Measurements from ENCODE around the gene NCF2. TPM values are rescaled to one million over a fixed set of nuclear protein-coding genes. Genes with fewer than 3 reads are reported as not detected.

NCF2 gene
- total RNA-seq, 2 experiments from 2014 or later, result 6.0 to 9.8 TPM

GRCh38 chr1:183607322-183607980 is 17.2 kb upstream of the NCF2 start:
- H3K4me3 Mint-ChIP-seq, result no peak overlapping the region
- CTCF ChIA-PET, result interaction anchor here (1.3 to 2.1 kb wide), 2 partner anchors 13 to 48 kb away, joined by 3 to 5 read pairs; no protein-coding TSS in a partner anchor
- ATAC-seq (no peak), DNase-seq (no peak)
- peaks cover 20% of the 10 kb centered on the region for H3K27me3 Mint-ChIP-seq
- peaks cover 15% of the 10 kb centered on the region for H3K4me1 Mint-ChIP-seq
- no peaks in the 10 kb centered on the region for H3K9me3 Mint-ChIP-seq (ENCODE audit: low read depth)
- no peak overlapping the region for H3K27ac Mint-ChIP-seq
- H3K36me3 Mint-ChIP-seq, result no peaks in the 10 kb centered on the region

DNA sequence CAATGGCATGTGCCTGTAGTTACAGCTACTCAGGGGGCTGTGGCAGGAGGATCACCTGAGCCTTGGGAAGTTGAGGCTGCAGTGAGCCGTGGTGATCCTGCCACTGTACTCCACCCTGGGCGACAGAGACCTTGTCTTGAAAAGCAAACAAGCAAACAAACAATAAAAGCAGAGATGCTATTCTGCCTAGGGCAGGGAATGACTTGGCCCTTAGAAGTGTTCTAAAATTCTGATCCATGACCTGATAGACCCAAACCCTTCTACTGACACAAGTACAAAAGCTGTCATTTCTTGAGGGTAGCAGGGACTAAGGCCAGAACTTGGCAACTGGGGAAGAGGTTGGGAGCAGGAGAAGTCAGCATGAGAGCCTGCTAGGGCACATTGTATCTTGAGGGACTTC is 15.6 kb upstream of the NCF2 start:
- no peaks in the 10 kb centered on the region for H3K36me3 Mint-ChIP-seq
- H3K27me3 Mint-ChIP-seq, result peaks cover 20% of the 10 kb centered on the region
- no peak overlapping the region for H3K27ac Mint-ChIP-seq
- no peak for ATAC-seq
- DNase-seq, result no peak
- no peak overlapping the region for H3K4me3 Mint-ChIP-seq
- H3K4me1 Mint-ChIP-seq, result peaks cover 15% of the 10 kb centered on the region
- H3K9me3 Mint-ChIP-seq (ENCODE audit: low read depth), result no peaks in the 10 kb centered on the region
- CTCF ChIA-PET, result interaction anchor here (0.5 to 1.3 kb wide), 2 partner anchors 11 to 19 kb away, joined by 3 read pairs; no protein-coding TSS in a partner anchor

DNA sequence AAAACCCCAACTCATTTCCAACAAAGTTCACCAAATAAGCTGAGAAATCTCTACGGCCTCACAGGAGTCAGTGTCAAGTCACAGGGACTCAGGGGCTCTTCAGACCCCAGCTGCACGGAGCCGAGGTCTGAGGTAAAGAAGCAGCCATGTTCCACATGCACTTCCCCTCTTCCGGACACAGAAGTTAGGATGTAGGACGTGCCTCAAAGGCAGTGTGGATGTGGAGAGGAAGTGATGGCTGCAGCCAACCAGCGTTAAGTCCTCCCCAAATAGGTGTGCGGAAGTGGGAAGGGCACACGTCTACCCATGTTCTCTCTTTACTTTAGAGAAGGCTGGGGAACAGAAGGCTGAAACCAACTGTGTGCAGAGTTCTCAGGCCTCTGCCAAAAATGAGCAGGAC is 14.6 kb upstream of the NCF2 start:
- CTCF ChIA-PET, result interaction anchor here (1.6 kb wide), 1 partner anchor 21 kb away, joined by 6 read pairs; no protein-coding TSS in a partner anchor
- Mint-ChIP-seq H3K9me3 (ENCODE audit: low read depth) (no peaks in the 10 kb centered on the region), H3K27ac (no peak overlapping the region), H3K36me3 (peaks cover 1% of the 10 kb centered on the region), H3K4me1 (peaks cover 15% of the 10 kb centered on the region), H3K4me3 (no peak overlapping the region), H3K27me3 (peaks cover 20% of the 10 kb centered on the region)
- DNase-seq (no peak), ATAC-seq (no peak)

GRCh38 chr1:183604038-183604808 is 14.0 kb upstream of the NCF2 start:
- no peak for DNase-seq
- CTCF ChIA-PET, result interaction anchor here (1.6 kb wide), 1 partner anchor 22 kb away, joined by 6 read pairs; no protein-coding TSS in a partner anchor
- ATAC-seq, result no peak
- Mint-ChIP-seq H3K4me3 (no peak overlapping the region), H3K36me3 (peaks cover 1% of the 10 kb centered on the region), H3K27ac (no peak overlapping the region), H3K27me3 (peaks cover 18% of the 10 kb centered on the region), H3K9me3 (ENCODE audit: low read depth) (no peaks in the 10 kb centered on the region), H3K4me1 (peaks cover 15% of the 10 kb centered on the region)

- CTCF ChIA-PET, result interaction anchor here (1.4 kb wide), 1 partner anchor 9 kb away, joined by 5 read pairs; no protein-coding TSS in a partner anchor
- H3K9me3 Mint-ChIP-seq (ENCODE audit: low read depth), result no peaks in the 10 kb centered on the region
- peaks cover 1% of the 10 kb centered on the region for H3K36me3 Mint-ChIP-seq
- H3K4me3 Mint-ChIP-seq, result no peak overlapping the region
- H3K27me3 Mint-ChIP-seq, result peaks cover 18% of the 10 kb centered on the region
- DNase-seq (no peak), ATAC-seq (no peak)
- no peak overlapping the region for H3K27ac Mint-ChIP-seq
- peaks cover 21% of the 10 kb centered on the region for H3K4me1 Mint-ChIP-seq
These were observed 12.3 kb upstream of the NCF2 start for GRCh38 chr1:183602510-183602909.

DNA sequence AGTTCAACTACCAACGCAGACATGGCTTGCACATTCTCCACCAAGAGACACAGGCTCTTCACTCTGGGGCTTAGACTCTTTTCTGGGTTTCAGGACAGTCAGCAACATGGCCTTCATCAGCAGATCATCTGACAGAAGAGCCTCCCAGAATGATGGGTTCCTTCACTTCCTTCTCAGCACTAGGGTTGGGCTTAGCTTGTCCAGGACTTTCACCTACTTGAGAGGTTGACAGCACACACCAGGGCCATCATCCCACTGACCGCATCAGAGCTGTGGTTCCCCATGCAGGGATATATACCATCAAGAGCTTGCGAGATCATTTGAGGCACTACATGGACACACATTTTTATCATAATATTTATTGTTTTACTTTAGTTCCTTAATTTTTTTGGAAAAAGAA is 10.4 kb upstream of the NCF2 start:
- Mint-ChIP-seq H3K4me3 (no peak overlapping the region), H3K9me3 (ENCODE audit: low read depth) (no peaks in the 10 kb centered on the region), H3K4me1 (peaks cover 21% of the 10 kb centered on the region), H3K27me3 (peaks cover 20% of the 10 kb centered on the region), H3K27ac (no peak overlapping the region), H3K36me3 (peaks cover 1% of the 10 kb centered on the region)
- ATAC-seq, result no peak
- CTCF ChIA-PET, result interaction anchor here (1.2 kb wide), 1 partner anchor 10 kb away, joined by 3 read pairs; no protein-coding TSS in a partner anchor
- no peak for DNase-seq

DNA sequence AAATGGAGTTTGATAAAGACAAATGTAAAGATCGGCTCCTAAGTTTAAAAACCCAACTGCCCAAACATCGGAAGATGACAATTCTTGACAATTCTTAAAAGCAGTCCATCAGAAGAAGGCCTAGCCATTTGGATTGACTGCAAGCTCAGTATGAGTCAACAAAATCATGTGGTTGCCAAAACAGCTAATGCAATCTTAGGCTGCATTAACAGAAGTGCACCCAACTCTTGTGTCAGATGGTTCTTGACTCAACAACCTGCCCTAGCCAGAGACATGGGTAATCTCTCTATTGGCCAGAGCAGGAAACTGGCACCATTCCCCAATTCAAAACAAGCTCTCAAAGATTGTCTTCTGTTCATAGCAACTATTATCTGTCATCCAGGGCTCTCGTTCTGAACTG is 9.9 kb upstream of the NCF2 start:
- Mint-ChIP-seq H3K27ac (no peak overlapping the region), H3K9me3 (ENCODE audit: low read depth) (no peaks in the 10 kb centered on the region), H3K27me3 (peaks cover 19% of the 10 kb centered on the region), H3K4me1 (peaks cover 20% of the 10 kb centered on the region), H3K36me3 (peaks cover 1% of the 10 kb centered on the region), H3K4me3 (no peak overlapping the region)
- CTCF ChIA-PET, result interaction anchor here (1.2 kb wide), 1 partner anchor 11 kb away, joined by 3 read pairs; no protein-coding TSS in a partner anchor
- DNase-seq (no peak), ATAC-seq (no peak)

GRCh38 chr1:183598386-183598785 is 8.1 kb upstream of the NCF2 start:
- ATAC-seq, result peak; percentile 68
- CTCF ChIA-PET, result no interaction called here
- H3K27ac Mint-ChIP-seq, result peak overlapping the region; percentile 37
- DNase-seq, result no peak
- H3K4me3 Mint-ChIP-seq, result no peak overlapping the region
- H3K36me3 Mint-ChIP-seq, result peaks cover 1% of the 10 kb centered on the region
- peaks cover 12% of the 10 kb centered on the region for H3K27me3 Mint-ChIP-seq
- peaks cover 10% of the 10 kb centered on the region for H3K4me1 Mint-ChIP-seq
- no peaks in the 10 kb centered on the region for H3K9me3 Mint-ChIP-seq (ENCODE audit: low read depth)

GRCh38 chr1:183597656-183598347 is 7.5 kb upstream of the NCF2 start:
- CTCF ChIA-PET, result no interaction called here
- H3K4me3 Mint-ChIP-seq, result no peak overlapping the region
- no peak overlapping the region for H3K27ac Mint-ChIP-seq
- ATAC-seq, result no peak
- peaks cover 15% of the 10 kb centered on the region for H3K4me1 Mint-ChIP-seq
- H3K27me3 Mint-ChIP-seq, result peaks cover 8% of the 10 kb centered on the region
- H3K9me3 Mint-ChIP-seq (ENCODE audit: low read depth), result no peaks in the 10 kb centered on the region
- no peak for DNase-seq
- peaks cover 1% of the 10 kb centered on the region for H3K36me3 Mint-ChIP-seq

- Mint-ChIP-seq H3K4me3 (no peak overlapping the region), H3K27ac (no peak overlapping the region), H3K4me1 (peaks cover 15% of the 10 kb centered on the region), H3K36me3 (peaks cover 1% of the 10 kb centered on the region), H3K9me3 (ENCODE audit: low read depth) (no peaks in the 10 kb centered on the region), H3K27me3 (peaks cover 8% of the 10 kb centered on the region)
- ATAC-seq (no peak), DNase-seq (no peak)
- CTCF ChIA-PET, result no interaction called here
These were observed 6.2 kb upstream of the NCF2 start for GRCh38 chr1:183596500-183596899.

DNA sequence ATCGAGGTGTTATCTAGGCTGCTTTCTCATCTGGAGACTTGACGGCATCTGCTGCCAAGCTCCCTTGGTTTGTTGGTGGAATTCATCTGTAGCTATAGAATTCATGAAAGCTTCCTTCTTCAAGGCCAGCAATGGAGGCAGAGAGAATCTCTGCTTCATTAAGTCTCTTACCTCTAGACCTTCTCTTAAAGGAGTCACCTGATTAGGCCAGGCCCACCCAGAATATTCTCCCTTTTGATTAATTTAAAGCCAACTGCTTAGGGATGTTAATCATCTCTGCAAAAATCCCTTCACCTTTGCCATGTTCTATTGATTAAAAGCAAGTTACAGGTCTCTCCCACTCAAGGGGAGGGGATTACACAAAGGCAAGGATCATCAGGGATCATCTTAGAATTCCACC is 5.3 kb upstream of the NCF2 start:
- ATAC-seq (no peak), DNase-seq (no peak)
- Mint-ChIP-seq H3K27me3 (peaks cover 8% of the 10 kb centered on the region), H3K9me3 (ENCODE audit: low read depth) (no peaks in the 10 kb centered on the region), H3K27ac (no peak overlapping the region), H3K4me3 (no peak overlapping the region), H3K4me1 (peaks cover 22% of the 10 kb centered on the region), H3K36me3 (no peaks in the 10 kb centered on the region)
- CTCF ChIA-PET, result no interaction called here

GRCh38 chr1:183593356-183593755 is 3.1 kb upstream of the NCF2 start:
- peaks cover 8% of the 10 kb centered on the region for H3K27me3 Mint-ChIP-seq
- peaks cover 39% of the 10 kb centered on the region for H3K4me1 Mint-ChIP-seq
- no peak for DNase-seq
- no peak for ATAC-seq
- H3K4me3 Mint-ChIP-seq, result no peak overlapping the region
- H3K9me3 Mint-ChIP-seq (ENCODE audit: low read depth), result no peaks in the 10 kb centered on the region
- CTCF ChIA-PET, result interaction anchor here (1.2 to 1.7 kb wide), 2 partner anchors 9 to 17 kb away, joined by 3 to 5 read pairs; no protein-coding TSS in a partner anchor
- no peaks in the 10 kb centered on the region for H3K36me3 Mint-ChIP-seq
- H3K27ac Mint-ChIP-seq, result no peak overlapping the region

GRCh38 chr1:183592733-183593132 is 2.5 kb upstream of the NCF2 start:
- H3K4me1 Mint-ChIP-seq, result peaks cover 39% of the 10 kb centered on the region

More at GRCh38 chr1:183592733-183593132, 2.5 kb upstream of the NCF2 start:
- H3K27ac Mint-ChIP-seq, result no peak overlapping the region
- CTCF ChIA-PET, result interaction anchor here (1.4 to 1.7 kb wide), 2 partner anchors 10 to 17 kb away, joined by 3 to 5 read pairs; no protein-coding TSS in a partner anchor
- DNase-seq, result no peak
- no peak for ATAC-seq
- no peaks in the 10 kb centered on the region for H3K9me3 Mint-ChIP-seq (ENCODE audit: low read depth)
- peaks cover 8% of the 10 kb centered on the region for H3K27me3 Mint-ChIP-seq
- no peak overlapping the region for H3K4me3 Mint-ChIP-seq
- no peaks in the 10 kb centered on the region for H3K36me3 Mint-ChIP-seq
